Measurements from ENCODE around the gene CTBP2. TPM values are rescaled to one million over a fixed set of nuclear protein-coding genes. Genes with fewer than 3 reads are reported as not detected.

The CTBP2 gene
- total RNA-seq, 4 donors from 2014 or later: 69.7 to 125 (median 84.7) TPM

GRCh38 chr10:125093974-125094705 lies 66.2 kb downstream of the CTBP2 start:
- Histone ChIP-seq H3K36me3 (no peaks in the 10 kb centered on the region), H3K4me3 (peak overlapping the region in 1 of 4 donors; percentile 21), H3K27ac (replicated peaks in 1 of 4) (peak overlapping the region; percentile 81 to 87 (median 84)), H3K27me3 (no peaks in the 10 kb centered on the region), H3K9me3 (no peaks in the 10 kb centered on the region), H3K4me1 (peaks cover 68 to 92% (median 80%) of the 10 kb centered on the region in 4 donors)
- no peak for DNase-seq (ENCODE audit: extremely low spot score)
- intact Hi-C loops (cut with DNase I): loop anchor here (5.0 kb wide), 1 partner anchor 53 kb away; no protein-coding TSS in a partner anchor
- TF ChIP-seq CTCF (IDR thresholded peaks at IDR 0.05): no peak
- no peak for TF ChIP-seq POLR2AphosphoS5 (IDR thresholded peaks at IDR 0.05)
- no peak for TF ChIP-seq POLR2A (IDR thresholded peaks at IDR 0.05; ENCODE audit: low read depth)
- no peak for TF ChIP-seq EP300 (IDR thresholded peaks at IDR 0.05)
- WGBS: 89% methylated on average over 21 of the region's 21 CpGs

GRCh38 chr10:125093199-125093973 lies 67.0 kb downstream of the CTBP2 start:
- H3K9me3 ChIP-seq: no peaks in the 10 kb centered on the region
- DNase-seq (ENCODE audit: extremely low spot score): peak; percentile 93
- peaks cover 0 to under 1% (median 0%) of the 10 kb centered on the region in 4 donors for H3K36me3 ChIP-seq
- H3K4me3 ChIP-seq: peak overlapping the region in 2 of 4 donors; percentile 21 to 32
- intact Hi-C loops (cut with DNase I): loop anchor here (5.0 kb wide), 1 partner anchor 54 kb away; no protein-coding TSS in a partner anchor
- no peaks in the 10 kb centered on the region for H3K27me3 ChIP-seq
- WGBS: 36% methylated on average over 17 of the region's 17 CpGs
- peak overlapping the region; percentile 81 to 87 (median 84) for H3K27ac ChIP-seq (replicated peaks in 1 of 4)
- TF ChIP-seq CTCF (IDR thresholded peaks at IDR 0.05): no peak
- peak; percentile 69 to 72 for TF ChIP-seq POLR2AphosphoS5 (IDR thresholded peaks at IDR 0.05)
- TF ChIP-seq EP300 (IDR thresholded peaks at IDR 0.05): peak; percentile 13
- H3K4me1 ChIP-seq: peaks cover 68 to 94% (median 77%) of the 10 kb centered on the region in 4 donors

- Histone ChIP-seq H3K36me3 (peaks cover 4 to 8% (median 5%) of the 10 kb centered on the region in 4 donors), H3K4me3 (no peak overlapping the region), H3K27ac (replicated peaks in 1 of 4) (peak overlapping the region; percentile 81 to 87 (median 84)), H3K4me1 (peaks cover 68 to 88% (median 77%) of the 10 kb centered on the region in 4 donors), H3K27me3 (no peaks in the 10 kb centered on the region), H3K9me3 (no peaks in the 10 kb centered on the region)
- DNase-seq (ENCODE audit: extremely low spot score): no peak
- WGBS: 93% methylated on average over 11 of the region's 17 CpGs
- TF ChIP-seq EP300 (IDR thresholded peaks at IDR 0.05): no peak
- TF ChIP-seq CTCF (IDR thresholded peaks at IDR 0.05): no peak
- no peak for TF ChIP-seq POLR2AphosphoS5 (IDR thresholded peaks at IDR 0.05)
- TF ChIP-seq POLR2A (IDR thresholded peaks at IDR 0.05; ENCODE audit: low read depth): no peak
- intact Hi-C loops (cut with DNase I): loop anchor here (5.0 kb wide), 1 partner anchor 55 kb away; no protein-coding TSS in a partner anchor
Measured at GRCh38 chr10:125092564-125093031, 67.8 kb downstream of the CTBP2 start.

- H3K27me3 ChIP-seq: no peaks in the 10 kb centered on the region
- no peaks in the 10 kb centered on the region for H3K9me3 ChIP-seq
- no peak for DNase-seq (ENCODE audit: extremely low spot score)
- peaks cover 66 to 83% (median 74%) of the 10 kb centered on the region in 4 donors for H3K4me1 ChIP-seq
- peak overlapping the region; percentile 81 to 87 (median 84) for H3K27ac ChIP-seq (replicated peaks in 1 of 4)
- TF ChIP-seq EP300 (IDR thresholded peaks at IDR 0.05): no peak
- TF ChIP-seq POLR2AphosphoS5 (IDR thresholded peaks at IDR 0.05): no peak
- no peak for TF ChIP-seq CTCF (IDR thresholded peaks at IDR 0.05)
- no peak for TF ChIP-seq POLR2A (IDR thresholded peaks at IDR 0.05; ENCODE audit: low read depth)
- intact Hi-C loops (cut with DNase I): loop anchor here (5.0 kb wide), 1 partner anchor 55 kb away; no protein-coding TSS in a partner anchor
- peaks cover 9 to 15% (median 11%) of the 10 kb centered on the region in 4 donors for H3K36me3 ChIP-seq
- H3K4me3 ChIP-seq: no peak overlapping the region
Measured at GRCh38 chr10:125091891-125092290, 68.5 kb downstream of the CTBP2 start.
